Measurements from ENCODE around the gene RIPOR2.
"Not testable (repeated sequence)": the region's sequence is repeated elsewhere in the genome, so short reads cannot be mapped to it uniquely, and the experiment has no call there.

RIPOR2 gene

DNA sequence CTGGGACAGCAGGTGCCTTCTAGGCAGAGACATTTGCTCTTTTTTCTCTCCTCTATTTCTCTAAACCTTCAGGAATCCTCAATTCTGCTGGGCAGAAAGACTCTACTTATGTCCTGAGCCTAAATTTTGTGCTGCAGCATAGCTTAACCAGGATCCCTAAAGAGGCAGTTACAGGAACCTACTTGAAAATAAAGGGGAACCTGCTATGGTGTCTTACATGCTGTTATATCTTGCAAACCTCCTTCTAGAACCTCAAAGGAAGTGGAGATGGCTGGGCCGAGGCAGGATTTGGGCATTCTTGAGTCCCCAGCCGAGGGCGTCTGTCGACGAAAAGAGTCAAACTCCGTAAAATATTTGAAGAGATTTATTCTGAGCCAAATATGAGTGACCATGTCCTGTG lies 178.1 kb downstream of the RIPOR2 start:
- no peak for DNase-seq

DNA sequence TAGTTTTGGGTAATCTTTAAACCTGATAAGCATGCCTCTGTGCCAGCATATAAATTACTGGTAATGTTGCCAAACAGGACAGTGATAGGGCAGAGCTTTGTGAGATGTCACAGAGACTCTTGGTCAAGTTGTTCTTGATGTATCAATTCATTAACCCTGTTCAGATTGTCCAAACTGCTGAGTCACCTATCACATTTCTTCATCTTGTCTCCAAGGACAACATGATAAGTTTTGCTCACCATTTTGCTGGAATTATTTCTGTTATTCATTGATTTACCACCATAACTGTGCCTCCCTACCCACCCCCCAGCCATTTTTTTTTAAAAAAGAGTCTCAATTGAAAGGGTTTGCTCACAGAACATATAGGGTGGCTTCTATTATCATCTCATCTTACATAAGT lies 180.5 kb downstream of the RIPOR2 start:
- no peak for DNase-seq

DNA sequence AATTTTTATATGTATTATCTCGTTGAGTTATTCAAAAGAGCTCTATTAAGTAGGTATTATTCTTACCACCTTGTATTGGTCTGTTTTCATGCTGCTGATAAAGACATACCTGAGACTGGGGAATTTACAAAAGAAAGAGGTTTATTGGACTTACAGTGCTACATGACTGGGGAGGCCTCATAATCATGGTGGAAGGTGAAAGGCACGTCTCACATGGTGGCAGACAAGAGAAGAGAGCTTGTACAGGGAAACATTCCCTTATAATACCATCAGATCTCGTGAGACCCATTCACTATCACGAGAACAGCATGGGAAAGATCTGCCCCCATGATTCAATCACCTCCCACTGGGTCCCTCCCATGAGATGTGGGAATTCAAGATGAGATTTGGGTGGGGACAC lies 181.4 kb downstream of the RIPOR2 start:
- DNase-seq: not testable (repeated sequence)
